ENCODE data around the gene CFDP1.

The CFDP1 gene

GRCh38 chr16:75264457-75264998 is 168.8 kb downstream of the CFDP1 start:
- TF ChIP-seq ZNF138 (tag by site-specific recombination; IDR thresholded peaks at IDR 0.05; ENCODE audit: borderline replicate concordance) (no peak), ZNF391 (tag by site-specific recombination; IDR thresholded peaks at IDR 0.05; ENCODE audit: borderline replicate concordance, low read depth) (no peak), PRDM10 (tag by site-specific recombination; IDR thresholded peaks at IDR 0.05) (no peak), ZNF561 (tag by site-specific recombination; IDR thresholded peaks at IDR 0.05; ENCODE audit: borderline replicate concordance) (no peak), ZFHX2 (tag by site-specific recombination; conservative IDR thresholded peaks at IDR 0.05) (no peak), ZNF449 (tag by site-specific recombination; IDR thresholded peaks at IDR 0.05) (peak; percentile 56; the same call in 1 of the 2 replicates), ZNF354C (tag by site-specific recombination; IDR thresholded peaks at IDR 0.05; ENCODE audit: borderline replicate concordance, low read depth) (no peak)
- TF ChIP-seq, protein P1, sequence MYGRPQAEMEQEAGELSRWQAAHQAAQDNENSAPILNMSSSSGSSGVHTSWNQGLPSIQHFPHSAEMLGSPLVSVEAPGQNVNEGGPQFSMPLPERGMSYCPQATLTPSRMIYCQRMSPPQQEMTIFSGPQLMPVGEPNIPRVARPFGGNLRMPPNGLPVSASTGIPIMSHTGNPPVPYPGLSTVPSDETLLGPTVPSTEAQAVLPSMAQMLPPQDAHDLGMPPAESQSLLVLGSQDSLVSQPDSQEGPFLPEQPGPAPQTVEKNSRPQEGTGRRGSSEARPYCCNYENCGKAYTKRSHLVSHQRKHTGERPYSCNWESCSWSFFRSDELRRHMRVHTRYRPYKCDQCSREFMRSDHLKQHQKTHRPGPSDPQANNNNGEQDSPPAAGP (tag by site-specific recombination; IDR thresholded peaks at IDR 0.05) = no peak
- ChIA-PET CTCF (no interaction called here), POLR2A (no interaction called here)
- Histone ChIP-seq H3K4me3 (ENCODE audit: low read depth, low read length) (peak overlapping the region; percentile 73), H3K4me1 (ENCODE audit: control insufficient read depth, insufficient read depth, low read length) (peaks cover 5% of the 10 kb centered on the region; the same call in 1 of the 2 replicates), H3K9me3 (ENCODE audit: control insufficient read depth, insufficient read depth, low read depth, low read length) (no peaks in the 10 kb centered on the region), H3K36me3 (ENCODE audit: control insufficient read depth in 2 of 2, insufficient read depth in 1 of 2, low read length in 2 of 2) (peaks cover 0 to 25% of the 10 kb centered on the region in 2 experiments; a peak in 1 of 3 replicates), H3K27ac (ENCODE audit: extremely low read depth, low read depth, low read length) (peak overlapping the region; percentile 82; the same call in 1 of the 2 replicates)

DNA sequence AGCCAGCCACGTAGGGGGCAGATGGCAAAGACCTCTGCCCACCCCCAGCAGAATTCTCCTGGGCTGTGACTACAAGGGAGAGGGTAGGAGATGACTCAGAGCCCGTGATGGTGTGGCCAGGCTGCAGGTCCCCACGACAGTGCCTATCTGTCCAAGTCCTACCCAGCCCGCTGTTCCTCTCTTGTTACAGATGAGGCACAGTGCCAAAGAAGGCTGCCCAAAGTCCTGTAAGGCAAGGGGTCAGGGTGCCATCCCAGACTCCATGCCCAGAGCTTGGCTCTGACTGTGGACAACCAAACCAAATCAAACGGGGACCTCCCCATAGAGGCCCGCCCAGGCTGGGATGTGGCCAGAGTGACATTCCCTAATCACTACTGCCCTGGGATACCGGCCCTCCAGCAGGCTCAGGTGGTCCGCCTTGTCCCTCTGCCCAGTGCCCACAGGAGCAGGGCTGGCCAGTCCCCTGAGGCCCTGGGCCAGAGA is 169.3 kb downstream of the CFDP1 start:
- Histone ChIP-seq H3K36me3 (ENCODE audit: control insufficient read depth in 2 of 2, insufficient read depth in 1 of 2, low read length in 2 of 2) (peaks cover 0 to 25% of the 10 kb centered on the region in 2 experiments; a peak in 1 of 3 replicates), H3K27ac (ENCODE audit: extremely low read depth, low read depth, low read length) (no peak overlapping the region), H3K9me3 (ENCODE audit: control insufficient read depth, insufficient read depth, low read depth, low read length) (no peaks in the 10 kb centered on the region), H3K4me3 (ENCODE audit: low read depth, low read length) (no peak overlapping the region), H3K4me1 (ENCODE audit: control insufficient read depth, insufficient read depth, low read length) (peaks cover 5% of the 10 kb centered on the region; the same call in 1 of the 2 replicates)
- CTCF ChIA-PET = no interaction called here
- POLR2A ChIA-PET = no interaction called here
- no peak for TF ChIP-seq ZNF510 (tag by site-specific recombination; IDR thresholded peaks at IDR 0.05; ENCODE audit: insufficient replicate concordance)
- TF ChIP-seq ZNF560 (tag by site-specific recombination; IDR thresholded peaks at IDR 0.05; ENCODE audit: borderline replicate concordance) = no peak
- TF ChIP-seq ZNF548 (tag by site-specific recombination; IDR thresholded peaks at IDR 0.05) = no peak
- TF ChIP-seq ZNF335 (tag by site-specific recombination; conservative IDR thresholded peaks at IDR 0.05) = peak; percentile 41; the same call in 1 of the 2 replicates
- TF ChIP-seq SETDB1 (IDR thresholded peaks at IDR 0.05; ENCODE audit: insufficient read length, low read length) = no peak
- TF ChIP-seq, protein P2, sequence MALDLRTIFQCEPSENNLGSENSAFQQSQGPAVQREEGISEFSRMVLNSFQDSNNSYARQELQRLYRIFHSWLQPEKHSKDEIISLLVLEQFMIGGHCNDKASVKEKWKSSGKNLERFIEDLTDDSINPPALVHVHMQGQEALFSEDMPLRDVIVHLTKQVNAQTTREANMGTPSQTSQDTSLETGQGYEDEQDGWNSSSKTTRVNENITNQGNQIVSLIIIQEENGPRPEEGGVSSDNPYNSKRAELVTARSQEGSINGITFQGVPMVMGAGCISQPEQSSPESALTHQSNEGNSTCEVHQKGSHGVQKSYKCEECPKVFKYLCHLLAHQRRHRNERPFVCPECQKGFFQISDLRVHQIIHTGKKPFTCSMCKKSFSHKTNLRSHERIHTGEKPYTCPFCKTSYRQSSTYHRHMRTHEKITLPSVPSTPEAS (tag by site-specific recombination; IDR thresholded peaks at IDR 0.05) = no peak
- TF ChIP-seq, protein P3, sequence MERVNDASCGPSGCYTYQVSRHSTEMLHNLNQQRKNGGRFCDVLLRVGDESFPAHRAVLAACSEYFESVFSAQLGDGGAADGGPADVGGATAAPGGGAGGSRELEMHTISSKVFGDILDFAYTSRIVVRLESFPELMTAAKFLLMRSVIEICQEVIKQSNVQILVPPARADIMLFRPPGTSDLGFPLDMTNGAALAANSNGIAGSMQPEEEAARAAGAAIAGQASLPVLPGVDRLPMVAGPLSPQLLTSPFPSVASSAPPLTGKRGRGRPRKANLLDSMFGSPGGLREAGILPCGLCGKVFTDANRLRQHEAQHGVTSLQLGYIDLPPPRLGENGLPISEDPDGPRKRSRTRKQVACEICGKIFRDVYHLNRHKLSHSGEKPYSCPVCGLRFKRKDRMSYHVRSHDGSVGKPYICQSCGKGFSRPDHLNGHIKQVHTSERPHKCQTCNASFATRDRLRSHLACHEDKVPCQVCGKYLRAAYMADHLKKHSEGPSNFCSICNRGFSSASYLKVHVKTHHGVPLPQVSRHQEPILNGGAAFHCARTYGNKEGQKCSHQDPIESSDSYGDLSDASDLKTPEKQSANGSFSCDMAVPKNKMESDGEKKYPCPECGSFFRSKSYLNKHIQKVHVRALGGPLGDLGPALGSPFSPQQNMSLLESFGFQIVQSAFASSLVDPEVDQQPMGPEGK (tag by site-specific recombination; IDR thresholded peaks at IDR 0.05) = peak; percentile 17; the same call in 1 of the 2 replicates
- TF ChIP-seq ZNF354C (tag by site-specific recombination; IDR thresholded peaks at IDR 0.05; ENCODE audit: borderline replicate concordance, low read depth) = no peak
- TF ChIP-seq ZNF530 (tag by site-specific recombination; IDR thresholded peaks at IDR 0.05; ENCODE audit: low read depth) = no peak
- TF ChIP-seq ZNF600 (tag by site-specific recombination; IDR thresholded peaks at IDR 0.05) = 0 out of 2 replicates have a peak, but pooled peaks have one; percentile 62
- TF ChIP-seq GLIS1 (tag by site-specific recombination; IDR thresholded peaks at IDR 0.05) = peak; percentile 72
- TF ChIP-seq GLIS2 (tag by site-specific recombination; IDR thresholded peaks at IDR 0.05) = peak; percentile 59
